ENCODE results near the gene SLC5A10. TPM values are rescaled to one million over a fixed set of nuclear protein-coding genes. Genes with fewer than 3 reads are reported as not detected.

The SLC5A10 gene
- total and polyA plus RNA-seq, 2 experiments from 2014 or later = 0.10 TPM; not detected in 1

- no peak overlapping the region for H3K4me2 ChIP-seq
These were observed 13.7 kb downstream of the SLC5A10 start for GRCh38 chr17:18965530-18966236.

More at GRCh38 chr17:18965530-18966236, 13.7 kb downstream of the SLC5A10 start:
- H3K79me2 ChIP-seq (replicated peaks; ENCODE audit: insufficient read depth) = no peaks in the 10 kb centered on the region
- Mint-ChIP-seq H3K4me3 (no peak overlapping the region; the same call in 2 of the 3 replicates), H3K4me1 (peaks cover 37% of the 10 kb centered on the region), H3K36me3 (ENCODE audit: low read depth) (peaks cover 12% of the 10 kb centered on the region), H3K9me3 (no peaks in the 10 kb centered on the region), H3K27me3 (ENCODE audit: insufficient read depth, low read depth, poor library complexity) (peaks cover 22% of the 10 kb centered on the region), H3K27ac (no peak overlapping the region)
- TF ChIP-seq ZNF462 (CRISPR knock-in tag; IDR thresholded peaks at IDR 0.05) = no peak
- no peaks in the 10 kb centered on the region for H4K20me1 ChIP-seq (replicated peaks; ENCODE audit: insufficient read depth)
- H3K27me3 ChIP-seq (ENCODE audit: insufficient read depth) = no peaks in the 10 kb centered on the region
- no peaks in the 10 kb centered on the region for H3F3A ChIP-seq (replicated peaks; ENCODE audit: low read depth)
- ATAC-seq (no peak), DNase-seq (ENCODE audit: low spot score) (no peak)
- H3K4me1 ChIP-seq (ENCODE audit: insufficient read depth) = peaks cover 4% of the 10 kb centered on the region; the same call in 1 of the 2 replicates
- H3K36me3 ChIP-seq (ENCODE audit: insufficient read depth) = no peaks in the 10 kb centered on the region; the same call in 1 of the 2 replicates
- no peak overlapping the region for H2AFZ ChIP-seq
- H3K27ac ChIP-seq (ENCODE audit: low read depth) = no peak overlapping the region
- H3K4me3 ChIP-seq = no peak overlapping the region
- H3K9me2 ChIP-seq (ENCODE audit: insufficient read depth) = no peaks in the 10 kb centered on the region

All from GM23338 (cell line).